Chondrocyte (in vitro differentiated cells): Measurements from ENCODE around the gene GPR37L1. TPM values are rescaled to one million over a fixed set of nuclear protein-coding genes. Genes with fewer than 3 reads are reported as not detected.
A peak's percentile ranks its signal among the peaks of the same experiment; 100 is the strongest.

ENCODE experiments used
- DNase-seq: peaks from one replicate; pipeline ENCODE4 v3.0.0; 2021; ENCODE audit warnings: mixed read lengths, low spot score
- H3K27ac Mint-ChIP-seq: one replicate; pipeline ENCODE4 v1.8.0; 2021; ENCODE audit warnings: mild to moderate bottlenecking, moderate library complexity, mixed read lengths; ENCODE audit not compliant: unreplicated experiment
- H3K27me3 Mint-ChIP-seq: 2 replicates; pipeline ENCODE4 v1.8.0; 2021; ENCODE audit warnings: low read depth, mixed read lengths
- H3K36me3 Mint-ChIP-seq: 2 replicates; pipeline ENCODE4 v1.8.0; 2021; ENCODE audit warnings: low read depth, mixed read lengths
- H3K4me1 Mint-ChIP-seq: 2 replicates; pipeline ENCODE4 v1.8.0; 2021; ENCODE audit warnings: low read depth, mild to moderate bottlenecking, mixed read lengths
- H3K4me3 Mint-ChIP-seq: one replicate; pipeline ENCODE4 v1.8.0; 2021; ENCODE audit warnings: mild to moderate bottlenecking, moderate library complexity, mixed read lengths; ENCODE audit not compliant: unreplicated experiment
- H3K9me3 Mint-ChIP-seq: 2 replicates; pipeline ENCODE4 v1.8.0; 2021; ENCODE audit warnings: low read depth, mixed read lengths
- total RNA-seq: library from RNA; stranded (reverse); gene quantifications from 3 replicates; pipeline ENCODE4 v1.2.1, GENCODE V29; 2021
- TF ChIP-seq, protein P1 (sequence below): fragments of 200-600 bp; sonication (generic); IDR thresholded peaks from 2 replicates; pipeline ENCODE4 v1.5.0; 2021; ENCODE audit warnings: antibody characterized with exemption, mild to moderate bottlenecking, moderate library complexity

GPR37L1 gene
- total RNA-seq, 1 donor from 2014 or later, result not detected

DNA sequence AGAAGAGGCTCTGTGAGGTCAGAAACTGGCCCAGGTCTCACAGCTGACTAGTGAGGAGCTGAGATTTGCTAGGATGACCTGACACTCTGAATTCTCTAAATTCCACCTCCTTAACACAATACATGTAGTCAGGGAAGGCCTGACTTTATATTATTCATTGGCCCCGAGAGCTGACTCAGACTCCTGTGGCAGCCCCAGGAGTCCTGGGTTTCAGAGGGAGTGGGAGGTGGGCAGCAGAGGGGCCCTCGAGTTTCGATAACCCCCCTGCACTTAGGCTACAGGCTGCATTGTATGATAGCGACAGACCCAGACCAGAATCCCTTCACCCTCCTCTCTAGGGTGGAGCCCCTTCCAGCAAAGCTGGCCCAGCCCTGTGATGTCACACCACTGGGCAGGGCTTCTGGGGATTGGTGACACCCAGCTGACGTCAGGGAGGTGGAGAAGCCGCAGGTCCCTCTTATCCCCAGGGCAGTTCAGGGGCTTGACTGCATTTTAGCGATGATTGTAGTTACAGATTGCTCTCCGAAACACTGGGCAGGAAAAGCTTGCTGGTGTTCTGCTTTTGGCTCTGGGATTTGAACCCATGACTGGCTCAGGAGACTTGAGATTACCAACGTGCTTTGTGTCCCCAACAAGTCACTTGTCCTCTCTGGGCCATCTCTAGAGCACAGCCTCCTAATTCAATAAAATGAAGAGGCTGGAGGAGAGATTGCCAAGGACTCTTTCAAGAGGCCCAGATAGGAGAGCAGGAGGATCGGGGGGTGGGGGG, 17.0 kb upstream of the GPR37L1 start:
- no peak for DNase-seq
- Mint-ChIP-seq H3K27me3 (no peaks in the 10 kb centered on the region), H3K27ac (peak overlapping the region; percentile 83), H3K9me3 (no peaks in the 10 kb centered on the region), H3K4me3 (no peak overlapping the region), H3K4me1 (peaks cover 14% of the 10 kb centered on the region), H3K36me3 (no peaks in the 10 kb centered on the region)
- TF ChIP-seq, protein P1, sequence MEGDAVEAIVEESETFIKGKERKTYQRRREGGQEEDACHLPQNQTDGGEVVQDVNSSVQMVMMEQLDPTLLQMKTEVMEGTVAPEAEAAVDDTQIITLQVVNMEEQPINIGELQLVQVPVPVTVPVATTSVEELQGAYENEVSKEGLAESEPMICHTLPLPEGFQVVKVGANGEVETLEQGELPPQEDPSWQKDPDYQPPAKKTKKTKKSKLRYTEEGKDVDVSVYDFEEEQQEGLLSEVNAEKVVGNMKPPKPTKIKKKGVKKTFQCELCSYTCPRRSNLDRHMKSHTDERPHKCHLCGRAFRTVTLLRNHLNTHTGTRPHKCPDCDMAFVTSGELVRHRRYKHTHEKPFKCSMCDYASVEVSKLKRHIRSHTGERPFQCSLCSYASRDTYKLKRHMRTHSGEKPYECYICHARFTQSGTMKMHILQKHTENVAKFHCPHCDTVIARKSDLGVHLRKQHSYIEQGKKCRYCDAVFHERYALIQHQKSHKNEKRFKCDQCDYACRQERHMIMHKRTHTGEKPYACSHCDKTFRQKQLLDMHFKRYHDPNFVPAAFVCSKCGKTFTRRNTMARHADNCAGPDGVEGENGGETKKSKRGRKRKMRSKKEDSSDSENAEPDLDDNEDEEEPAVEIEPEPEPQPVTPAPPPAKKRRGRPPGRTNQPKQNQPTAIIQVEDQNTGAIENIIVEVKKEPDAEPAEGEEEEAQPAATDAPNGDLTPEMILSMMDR, result no peak

DNA sequence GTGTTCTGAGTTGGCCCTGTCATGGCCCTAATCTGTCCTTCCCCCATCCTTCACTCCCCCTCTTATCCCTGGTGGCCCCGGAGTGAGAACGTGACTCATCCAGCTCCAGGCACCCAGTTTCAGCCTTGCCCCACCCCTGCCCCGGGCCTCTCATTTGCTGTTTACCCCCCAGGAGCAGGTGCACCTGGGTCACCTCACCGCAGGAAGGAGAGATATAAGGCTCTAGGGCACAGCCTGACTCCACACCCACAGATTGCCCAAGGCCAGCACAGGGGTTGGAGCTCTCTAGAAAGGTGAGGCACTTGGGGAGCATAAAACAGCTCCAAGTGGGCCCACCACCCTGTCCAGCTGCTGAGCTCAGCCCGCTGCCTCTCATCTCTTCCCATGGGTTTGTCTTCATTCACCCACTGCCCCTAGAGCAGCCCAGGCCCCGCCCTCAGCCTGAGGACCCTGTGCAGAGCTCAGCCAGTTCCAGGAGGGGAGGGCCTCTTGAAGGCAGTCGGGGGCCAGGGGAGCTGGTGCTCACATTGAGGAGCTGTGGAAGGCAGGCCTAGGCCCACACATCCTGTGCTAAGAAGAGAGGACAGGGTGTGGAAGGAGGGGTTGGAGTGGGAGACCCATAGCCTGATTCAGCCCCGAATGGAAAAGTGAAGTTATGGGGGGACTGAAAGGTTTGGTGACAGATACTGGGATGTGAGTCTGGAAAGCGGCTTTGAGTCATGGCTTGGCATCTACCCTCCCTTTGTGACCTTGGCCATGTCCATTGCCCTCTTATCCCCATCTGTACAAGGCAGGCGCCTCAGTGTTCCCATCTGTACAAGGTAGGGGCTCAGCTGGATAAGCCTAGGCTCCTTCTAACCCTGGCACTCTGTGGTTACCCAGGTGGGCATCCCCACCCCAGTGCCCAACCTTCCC, 16.1 kb upstream of the GPR37L1 start:
- no peak overlapping the region for H3K27ac Mint-ChIP-seq
- TF ChIP-seq, protein P1, result no peak
- no peaks in the 10 kb centered on the region for H3K9me3 Mint-ChIP-seq
- H3K4me3 Mint-ChIP-seq, result no peak overlapping the region
- DNase-seq, result no peak
- H3K4me1 Mint-ChIP-seq, result peaks cover 14% of the 10 kb centered on the region
- H3K27me3 Mint-ChIP-seq, result no peaks in the 10 kb centered on the region
- no peaks in the 10 kb centered on the region for H3K36me3 Mint-ChIP-seq

- no peak for DNase-seq
- Mint-ChIP-seq H3K4me3 (no peak overlapping the region), H3K9me3 (no peaks in the 10 kb centered on the region), H3K4me1 (peaks cover 14% of the 10 kb centered on the region), H3K27me3 (no peaks in the 10 kb centered on the region), H3K27ac (no peak overlapping the region), H3K36me3 (no peaks in the 10 kb centered on the region)
- TF ChIP-seq, protein P1, result no peak
Measured at GRCh38 chr1:202107321-202107761, 15.4 kb upstream of the GPR37L1 start.

- DNase-seq, result no peak
Measured at GRCh38 chr1:202107801-202108731, 14.7 kb upstream of the GPR37L1 start.

More at GRCh38 chr1:202107801-202108731, 14.7 kb upstream of the GPR37L1 start:
- Mint-ChIP-seq H3K27ac (no peak overlapping the region), H3K27me3 (no peaks in the 10 kb centered on the region), H3K4me1 (peaks cover 18% of the 10 kb centered on the region), H3K36me3 (no peaks in the 10 kb centered on the region), H3K9me3 (no peaks in the 10 kb centered on the region), H3K4me3 (no peak overlapping the region)
- TF ChIP-seq, protein P1, result no peak
